PC-9 (cell line): ENCODE data around the gene TNS1.

Source experiments
- CTCF ChIP-seq: fragments of 200-600 bp; sonication (generic); conservative IDR thresholded peaks from 2 replicates; pipeline ENCODE4 v1.6.1; 2017; ENCODE audit warnings: mixed run types, antibody characterized with exemption, mild to moderate bottlenecking, moderate library complexity
- EZH2 ChIP-seq: fragments of 200-600 bp; sonication (generic); IDR thresholded peaks from 2 replicates; pipeline ENCODE4 v1.8.0; 2017; ENCODE audit warnings: antibody characterized with exemption, low read depth

- TF ChIP-seq CTCF: no peak
- TF ChIP-seq EZH2: no peak
Measured at GRCh38 chr2:218014706-218015585, 12.2 kb upstream of the TNS1 start.
